ENCODE results near the gene INPP5K.

Gene INPP5K

DNA sequence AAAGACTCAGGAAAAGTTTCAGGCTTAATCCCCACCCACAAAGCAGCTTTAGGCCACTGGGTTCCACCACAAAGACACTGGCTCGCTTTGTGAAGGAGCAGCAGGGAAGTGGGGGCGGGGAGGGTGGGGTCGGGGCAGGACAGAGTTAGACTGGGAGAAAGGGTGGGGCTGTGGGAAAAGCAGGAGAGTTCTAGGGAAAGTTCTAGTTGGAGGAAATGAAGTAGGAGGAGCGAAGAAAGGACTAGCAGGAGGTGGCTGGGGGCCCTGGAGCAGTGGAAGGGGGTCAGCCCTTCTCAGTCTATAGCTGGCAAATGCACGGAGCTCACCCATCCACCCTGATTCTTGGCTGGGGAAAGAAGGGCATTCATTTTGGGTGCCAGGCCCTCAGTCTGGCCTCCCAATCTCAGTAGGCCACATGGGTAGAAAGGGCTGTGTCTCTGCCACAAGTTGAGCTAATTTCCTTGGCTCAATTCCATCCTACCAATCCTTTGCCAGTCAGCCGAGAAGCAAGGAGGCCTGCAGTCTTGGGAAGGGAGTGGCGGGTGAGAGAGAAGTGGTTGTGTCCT lies 4.6 kb downstream of the INPP5K start:
- no peak for TF ChIP-seq POLR2AphosphoS5 (IDR thresholded peaks at IDR 0.05; ENCODE audit: low read depth, low read length)
- TF ChIP-seq SIN3A (IDR thresholded peaks at IDR 0.05; ENCODE audit: borderline replicate concordance, insufficient read depth, low read length): no peak
- TF ChIP-seq FOXP2 (optimal IDR thresholded peaks at IDR 0.05; ENCODE audit: borderline replicate concordance, extremely low read depth, extremely low read length, insufficient read depth): no peak
- TF ChIP-seq, protein P1, sequence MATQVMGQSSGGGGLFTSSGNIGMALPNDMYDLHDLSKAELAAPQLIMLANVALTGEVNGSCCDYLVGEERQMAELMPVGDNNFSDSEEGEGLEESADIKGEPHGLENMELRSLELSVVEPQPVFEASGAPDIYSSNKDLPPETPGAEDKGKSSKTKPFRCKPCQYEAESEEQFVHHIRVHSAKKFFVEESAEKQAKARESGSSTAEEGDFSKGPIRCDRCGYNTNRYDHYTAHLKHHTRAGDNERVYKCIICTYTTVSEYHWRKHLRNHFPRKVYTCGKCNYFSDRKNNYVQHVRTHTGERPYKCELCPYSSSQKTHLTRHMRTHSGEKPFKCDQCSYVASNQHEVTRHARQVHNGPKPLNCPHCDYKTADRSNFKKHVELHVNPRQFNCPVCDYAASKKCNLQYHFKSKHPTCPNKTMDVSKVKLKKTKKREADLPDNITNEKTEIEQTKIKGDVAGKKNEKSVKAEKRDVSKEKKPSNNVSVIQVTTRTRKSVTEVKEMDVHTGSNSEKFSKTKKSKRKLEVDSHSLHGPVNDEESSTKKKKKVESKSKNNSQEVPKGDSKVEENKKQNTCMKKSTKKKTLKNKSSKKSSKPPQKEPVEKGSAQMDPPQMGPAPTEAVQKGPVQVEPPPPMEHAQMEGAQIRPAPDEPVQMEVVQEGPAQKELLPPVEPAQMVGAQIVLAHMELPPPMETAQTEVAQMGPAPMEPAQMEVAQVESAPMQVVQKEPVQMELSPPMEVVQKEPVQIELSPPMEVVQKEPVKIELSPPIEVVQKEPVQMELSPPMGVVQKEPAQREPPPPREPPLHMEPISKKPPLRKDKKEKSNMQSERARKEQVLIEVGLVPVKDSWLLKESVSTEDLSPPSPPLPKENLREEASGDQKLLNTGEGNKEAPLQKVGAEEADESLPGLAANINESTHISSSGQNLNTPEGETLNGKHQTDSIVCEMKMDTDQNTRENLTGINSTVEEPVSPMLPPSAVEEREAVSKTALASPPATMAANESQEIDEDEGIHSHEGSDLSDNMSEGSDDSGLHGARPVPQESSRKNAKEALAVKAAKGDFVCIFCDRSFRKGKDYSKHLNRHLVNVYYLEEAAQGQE (IDR thresholded peaks at IDR 0.05; ENCODE audit: insufficient read depth in 1 of 2, low read depth in 2 of 2, low read length in 2 of 2): no peak
- no peak for TF ChIP-seq TAF1 (IDR thresholded peaks at IDR 0.05; ENCODE audit: borderline replicate concordance, insufficient read depth, low read length)

DNA sequence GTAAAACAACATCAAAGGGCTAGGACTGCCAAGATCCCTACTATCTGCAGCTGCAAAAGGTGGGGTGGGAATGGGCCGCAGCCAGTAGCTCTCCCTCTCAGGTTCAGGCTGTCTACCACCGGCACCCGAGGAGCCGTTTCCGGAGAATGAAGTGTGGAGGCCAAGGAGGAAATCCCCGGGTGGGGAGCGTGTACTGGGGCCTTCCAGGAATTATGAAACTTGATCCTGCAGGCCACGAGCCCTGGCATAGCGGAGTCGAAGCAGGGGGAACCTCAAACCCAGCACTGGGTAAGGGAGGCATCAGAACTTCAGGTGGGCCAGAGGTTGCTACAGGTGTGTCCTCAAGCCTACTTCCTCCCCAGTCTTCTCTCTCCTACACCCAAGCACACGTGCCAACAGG lies 5.1 kb downstream of the INPP5K start:
- TF ChIP-seq SIN3A (IDR thresholded peaks at IDR 0.05; ENCODE audit: borderline replicate concordance, insufficient read depth, low read length) (no peak), POLR2AphosphoS5 (IDR thresholded peaks at IDR 0.05; ENCODE audit: low read depth, low read length) (no peak)
- TF ChIP-seq, protein P1 (IDR thresholded peaks at IDR 0.05; ENCODE audit: insufficient read depth in 1 of 2, low read depth in 2 of 2, low read length in 2 of 2): no peak

DNA sequence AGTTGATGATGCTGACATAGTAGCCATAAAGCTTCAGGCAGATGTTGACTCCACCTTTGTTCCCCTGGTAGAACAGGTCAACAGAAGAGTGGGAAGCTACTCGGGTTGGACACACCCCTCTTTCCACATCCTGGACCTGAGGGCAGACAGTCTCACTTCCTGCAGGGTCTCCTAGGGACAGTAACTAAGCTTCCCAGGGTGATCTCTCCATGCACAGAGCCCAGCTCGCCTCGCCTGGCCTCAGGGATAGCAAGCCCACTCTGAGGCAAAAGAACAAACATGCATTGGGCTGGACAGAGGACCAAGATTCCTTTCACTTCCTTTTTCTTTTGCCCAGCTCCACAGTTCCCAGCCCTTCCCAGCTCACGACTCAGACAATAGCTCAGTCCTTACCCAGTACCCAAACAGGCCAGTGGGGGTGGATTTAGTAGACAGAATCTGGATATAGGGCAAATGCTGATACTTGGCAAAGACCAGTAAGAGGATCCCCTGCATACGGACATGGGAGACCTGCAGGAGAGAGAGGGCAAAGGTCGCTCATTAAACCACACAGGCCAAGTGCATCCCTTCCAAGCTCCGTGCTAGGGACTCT lies 7.0 kb downstream of the INPP5K start:
- TF ChIP-seq POLR2AphosphoS5 (IDR thresholded peaks at IDR 0.05; ENCODE audit: low read depth, low read length): no peak
- no peak for TF ChIP-seq SIN3A (IDR thresholded peaks at IDR 0.05; ENCODE audit: borderline replicate concordance, insufficient read depth, low read length)
- no peak for TF ChIP-seq TAF1 (IDR thresholded peaks at IDR 0.05; ENCODE audit: borderline replicate concordance, insufficient read depth, low read length)
- TF ChIP-seq, protein P1 (IDR thresholded peaks at IDR 0.05; ENCODE audit: insufficient read depth in 1 of 2, low read depth in 2 of 2, low read length in 2 of 2): no peak
- TF ChIP-seq FOXP2 (optimal IDR thresholded peaks at IDR 0.05; ENCODE audit: borderline replicate concordance, extremely low read depth, extremely low read length, insufficient read depth): no peak

DNA sequence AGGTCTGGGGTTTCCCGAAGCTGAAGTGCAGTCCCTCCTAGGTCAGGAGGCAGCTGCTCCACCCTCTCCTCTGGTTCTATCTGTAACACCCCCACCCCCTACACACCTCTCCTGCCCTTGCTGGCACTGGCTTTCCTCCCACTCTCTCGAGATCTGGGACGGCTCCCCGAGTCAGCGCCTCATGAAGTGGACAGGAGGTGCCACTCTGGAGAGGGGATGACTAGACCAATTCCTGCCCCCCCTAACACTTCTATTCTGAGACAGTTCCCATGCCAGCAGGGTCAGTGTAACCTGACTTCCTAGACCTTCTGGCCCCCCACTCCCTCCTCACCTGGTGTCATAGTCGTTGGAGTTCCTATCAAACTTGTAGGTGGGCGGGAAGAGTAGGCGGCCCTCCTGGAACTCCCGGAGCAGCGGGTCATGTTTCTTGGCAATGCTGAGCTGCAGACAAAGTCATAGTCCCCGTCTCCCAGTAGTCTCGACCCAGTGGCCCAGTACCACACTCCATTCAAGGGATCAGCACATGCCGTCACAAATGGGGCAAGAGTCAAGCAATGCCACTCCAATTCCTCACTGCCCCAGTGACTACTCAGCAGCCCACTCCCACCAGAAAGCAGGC lies 9.7 kb downstream of the INPP5K start:
- TF ChIP-seq TAF1 (IDR thresholded peaks at IDR 0.05; ENCODE audit: borderline replicate concordance, insufficient read depth, low read length) (no peak), POLR2AphosphoS5 (IDR thresholded peaks at IDR 0.05; ENCODE audit: low read depth, low read length) (no peak), SIN3A (IDR thresholded peaks at IDR 0.05; ENCODE audit: borderline replicate concordance, insufficient read depth, low read length) (no peak), FOXP2 (optimal IDR thresholded peaks at IDR 0.05; ENCODE audit: borderline replicate concordance, extremely low read depth, extremely low read length, insufficient read depth) (no peak)
- TF ChIP-seq, protein P1 (IDR thresholded peaks at IDR 0.05; ENCODE audit: insufficient read depth in 1 of 2, low read depth in 2 of 2, low read length in 2 of 2): no peak

Measured in PFSK-1 (cell line).